Endothelial cell of umbilical vein (primary cell): ENCODE measurements around the gene RPS25. TPM values are rescaled to one million over a fixed set of nuclear protein-coding genes. Genes with fewer than 3 reads are reported as not detected.
"Not testable (repeated sequence)": the region's sequence is repeated elsewhere in the genome, so short reads cannot be mapped to it uniquely, and the experiment has no call there.

Source experiments
- BruUV-seq: library from RNA; stranded (reverse); fragments of 400-500 nt; replicated peaks from 2 replicates; lab custom pipeline; 2021; lab: Mats Ljungman, UMichigan
- CTCF ChIA-PET: fragments of 300-600, 350-600 bp; sonication (Branson Sonifier 250); formaldehyde crosslinking; loops from one replicate; lab custom pipeline; 2021; ENCODE audit warnings: antibody characterized with exemption, inconsistent platforms; lab: Charles Lee
- POLR2A ChIA-PET: fragments of 300-600, 350-600 bp; sonication (Branson Sonifier 250); formaldehyde crosslinking; loops from one replicate; lab custom pipeline; 2021; ENCODE audit warnings: antibody characterized with exemption, inconsistent platforms; lab: Charles Lee
- DNase-seq: peaks from one replicate; pipeline ENCODE4 v3.0.0-alpha.2; 2011; ENCODE audit warnings: low read depth, low spot score
- FAIRE-seq: peaks from 2 replicates; lab custom pipeline; 2011; peaks lifted over from hg19 to GRCh38; lab: Jason Lieb, UNC
- H2AFZ ChIP-seq: 2 replicates; pipeline ENCODE4 v1.6.0; 2012; ENCODE audit warnings: low read depth, low read length, control low read depth, inconsistent platforms
- H3K27ac ChIP-seq: 2 replicates; pipeline ENCODE4 v1.5.1; 2011; ENCODE audit warnings: low read depth, mild to moderate bottlenecking, control low read depth, low read length, moderate library complexity; ENCODE audit not compliant: insufficient read depth
- H3K27me3 ChIP-seq, 2 experiments: 2 replicates each; pipeline versions ENCODE4 v1.6.0 to v1.6.1; 2011; ENCODE audit warnings: low read length in 2 of 2, mixed read lengths in 1 of 2; ENCODE audit not compliant: control insufficient read depth in 2 of 2, insufficient read depth in 2 of 2
- H3K36me3 ChIP-seq, 2 experiments: 2 replicates in 1 of 2; 3 replicates in 1 of 2; pipeline ENCODE4 v1.5.1; 2011; ENCODE audit warnings: low read length in 2 of 2, mild to moderate bottlenecking in 1 of 2, moderate library complexity in 1 of 2; ENCODE audit not compliant: control insufficient read depth in 2 of 2, insufficient read depth in 2 of 2; ENCODE audit errors: extremely low read depth in 1 of 2
- H3K4me1 ChIP-seq: 3 replicates; pipeline ENCODE4 v1.5.1; 2011; ENCODE audit warnings: mild to moderate bottlenecking, low read length; ENCODE audit not compliant: control insufficient read depth, insufficient read depth; ENCODE audit errors: extremely low read depth
- H3K4me2 ChIP-seq: 2 replicates; pipeline ENCODE4 v1.6.1; 2011; ENCODE audit warnings: low read length, control low read depth, mixed read lengths; ENCODE audit not compliant: insufficient read depth
- H3K4me3 ChIP-seq, 3 experiments: fragments of 200-600 bp in 1 of 3; sonication (generic), shearing (Covaris generic) in 1 of 3; replicated peaks in 1 of 3; 2 replicates each; pipeline ENCODE4 v1.5.1; 2011 to 2016; ENCODE audit warnings: control low read depth in 3 of 3, low read length in 3 of 3, mild to moderate bottlenecking in 2 of 3, inconsistent platforms in 1 of 3, low read depth in 1 of 3, moderate library complexity in 1 of 3; ENCODE audit not compliant: insufficient read depth in 1 of 3
- H3K79me2 ChIP-seq: 2 replicates; pipeline ENCODE4 v1.6.0; 2012; ENCODE audit warnings: low read length, inconsistent platforms; ENCODE audit not compliant: control insufficient read depth, insufficient read depth
- H3K9ac ChIP-seq: replicated peaks from 2 replicates; pipeline ENCODE3; 2011; ENCODE audit warnings: low read length, control low read depth; ENCODE audit not compliant: insufficient read depth; ENCODE audit errors: extremely low read depth
- H3K9me1 ChIP-seq: replicated peaks from 3 replicates; pipeline ENCODE4 v1.6.0; 2011; ENCODE audit warnings: mild to moderate bottlenecking, low read length; ENCODE audit not compliant: control insufficient read depth, insufficient read depth; ENCODE audit errors: extremely low read depth
- H3K9me3 ChIP-seq: replicated peaks from 2 replicates; pipeline ENCODE4 v1.5.1; 2012; ENCODE audit warnings: low read length, inconsistent platforms; ENCODE audit not compliant: control insufficient read depth, insufficient read depth
- H4K20me1 ChIP-seq: replicated peaks from 2 replicates; pipeline ENCODE3; 2011; ENCODE audit warnings: mild to moderate bottlenecking, low read length; ENCODE audit not compliant: control insufficient read depth, insufficient read depth; ENCODE audit errors: extremely low read depth
- EZH2 ChIP-seq: IDR thresholded peaks from 2 replicates; pipeline ENCODE4 v1.6.1; 2012; ENCODE audit warnings: borderline replicate concordance, low read depth, mild to moderate bottlenecking, moderate library complexity, low read length, inconsistent platforms; ENCODE audit not compliant: severe bottlenecking
- FOS ChIP-seq: IDR thresholded peaks from 2 replicates; pipeline ENCODE4 v1.6.1; 2011; ENCODE audit warnings: mild to moderate bottlenecking, low read length, moderate library complexity, borderline replicate concordance; ENCODE audit not compliant: insufficient read depth
- GATA2 ChIP-seq: IDR thresholded peaks from 2 replicates; pipeline ENCODE4 v1.7.0; 2011; ENCODE audit warnings: low read depth, mild to moderate bottlenecking, moderate library complexity, mixed read lengths, low read length; ENCODE audit not compliant: insufficient read length, insufficient read depth
- JUN ChIP-seq: IDR thresholded peaks from 2 replicates; pipeline ENCODE4 v1.6.1; 2011; ENCODE audit warnings: borderline replicate concordance, low read depth; ENCODE audit not compliant: insufficient read length, insufficient read depth
- MYC ChIP-seq: IDR thresholded peaks from one replicate; pipeline ENCODE4 v1.6.1; 2011; ENCODE audit warnings: mild to moderate bottlenecking, low read depth, low read length
- POLR2A ChIP-seq: IDR thresholded peaks from 2 replicates; pipeline ENCODE4 v1.6.1; 2012; ENCODE audit warnings: low read depth, mild to moderate bottlenecking, control low read depth, low read length
- POLR2AphosphoS5 ChIP-seq: IDR thresholded peaks from 2 replicates; pipeline ENCODE4 v1.6.1; 2012; ENCODE audit warnings: low read depth, mild to moderate bottlenecking, control low read depth, low read length, moderate library complexity; ENCODE audit not compliant: insufficient read depth
- dilution Hi-C: fragments of 300-500 bp; cut with MboI; formaldehyde crosslinking; loops from one replicate; pipeline ENCODE4 v1.15.0; 2019; ENCODE audit warnings: low sequenced_read_pairs; ENCODE audit not compliant: extremely low pct_ligation_motif_present
- intact Hi-C: fragments of 100-400 bp; cut with micrococcal nuclease; formaldehyde crosslinking; loops from one replicate; pipeline ENCODE4 v1.10.0; 2022
- polyA plus RNA-seq, 4 experiments: library from polyadenylated mRNA; depleted of rRNA in 3 of 4; stranded (reverse) in 3 of 4; unstranded in 1 of 4; fragments of >200 nt; gene quantifications; 2 replicates each; pipeline versions ENCODE4 v1.2.1 to v1.2.3, GENCODE V29; 2011 to 2012; ENCODE audit warnings: missing spikeins in 1 of 4
- total RNA-seq: library from RNA; stranded (reverse); gene quantifications from 2 replicates; pipeline ENCODE4 v1.2.3, GENCODE V29; 2021
- TF ChIP-seq, protein P1 (sequence below), 2 donors: IDR thresholded peaks; 1 replicate in 1 of 2; 2 replicates in 1 of 2; pipeline ENCODE4 v1.5.1; 2011; ENCODE audit warnings: low read length in 2 of 2, mild to moderate bottlenecking in 2 of 2, moderate library complexity in 2 of 2, control low read depth in 1 of 2, inconsistent platforms in 1 of 2, low read depth in 1 of 2; ENCODE audit not compliant: insufficient read depth in 1 of 2; ENCODE audit errors: extremely low read depth in 1 of 2
- TF ChIP-seq, protein P2 (sequence below): IDR thresholded peaks from 2 replicates; pipeline ENCODE4 v1.6.1; 2011; ENCODE audit not compliant: insufficient read depth, insufficient read length

The RPS25 gene
- total and polyA plus RNA-seq, 2 donors (not counting 3 experiments of a cell fraction or from before 2014, with no cell fraction given): 887 to 992 TPM

DNA sequence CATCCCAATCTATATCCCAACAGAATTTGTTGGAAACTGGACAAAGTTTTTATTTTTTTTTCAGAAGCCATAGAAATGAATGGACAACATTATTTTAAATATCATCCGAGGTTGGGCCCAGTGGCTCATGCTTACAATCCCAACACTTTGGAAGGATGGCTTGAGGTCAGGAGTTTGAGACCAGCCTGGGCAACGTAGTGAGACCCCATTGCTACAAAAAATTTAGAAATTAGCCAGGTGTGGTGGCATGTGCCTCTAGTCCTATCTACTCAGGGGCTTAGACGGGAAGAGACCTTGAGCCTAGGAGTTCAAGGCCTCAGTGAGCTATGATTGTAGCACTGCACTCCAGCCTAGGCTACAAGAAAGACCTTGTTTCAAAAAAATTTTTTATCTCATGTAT is 16.7 kb upstream of the RPS25 start:
- DNase-seq (no peak), FAIRE-seq (no peak)
- dilution Hi-C loops (no loop called here), intact Hi-C loops (no loop called here)
- no peak for TF ChIP-seq FOS
- TF ChIP-seq, protein P1, sequence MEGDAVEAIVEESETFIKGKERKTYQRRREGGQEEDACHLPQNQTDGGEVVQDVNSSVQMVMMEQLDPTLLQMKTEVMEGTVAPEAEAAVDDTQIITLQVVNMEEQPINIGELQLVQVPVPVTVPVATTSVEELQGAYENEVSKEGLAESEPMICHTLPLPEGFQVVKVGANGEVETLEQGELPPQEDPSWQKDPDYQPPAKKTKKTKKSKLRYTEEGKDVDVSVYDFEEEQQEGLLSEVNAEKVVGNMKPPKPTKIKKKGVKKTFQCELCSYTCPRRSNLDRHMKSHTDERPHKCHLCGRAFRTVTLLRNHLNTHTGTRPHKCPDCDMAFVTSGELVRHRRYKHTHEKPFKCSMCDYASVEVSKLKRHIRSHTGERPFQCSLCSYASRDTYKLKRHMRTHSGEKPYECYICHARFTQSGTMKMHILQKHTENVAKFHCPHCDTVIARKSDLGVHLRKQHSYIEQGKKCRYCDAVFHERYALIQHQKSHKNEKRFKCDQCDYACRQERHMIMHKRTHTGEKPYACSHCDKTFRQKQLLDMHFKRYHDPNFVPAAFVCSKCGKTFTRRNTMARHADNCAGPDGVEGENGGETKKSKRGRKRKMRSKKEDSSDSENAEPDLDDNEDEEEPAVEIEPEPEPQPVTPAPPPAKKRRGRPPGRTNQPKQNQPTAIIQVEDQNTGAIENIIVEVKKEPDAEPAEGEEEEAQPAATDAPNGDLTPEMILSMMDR (IDR thresholded peaks at IDR 0.05; ENCODE audit: extremely low read depth in 1 of 2, insufficient read depth in 1 of 2, low read depth in 1 of 2, low read length in 2 of 2): no peak
- no peak for TF ChIP-seq MYC
- TF ChIP-seq, protein P2, sequence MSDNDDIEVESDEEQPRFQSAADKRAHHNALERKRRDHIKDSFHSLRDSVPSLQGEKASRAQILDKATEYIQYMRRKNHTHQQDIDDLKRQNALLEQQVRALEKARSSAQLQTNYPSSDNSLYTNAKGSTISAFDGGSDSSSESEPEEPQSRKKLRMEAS: no peak
- TF ChIP-seq JUN: no peak
- no peak for TF ChIP-seq POLR2A
- no peak for TF ChIP-seq GATA2
- TF ChIP-seq EZH2: no peak
- no peak for TF ChIP-seq POLR2AphosphoS5
- Histone ChIP-seq H3K4me2 (no peak overlapping the region), H4K20me1 (no peaks in the 10 kb centered on the region), H3K4me3 (no peak overlapping the region), H3K27ac (no peak overlapping the region), H3K4me1 (peaks cover 3% of the 10 kb centered on the region), H3K9me1 (no peaks in the 10 kb centered on the region), H3K79me2 (no peaks in the 10 kb centered on the region), H3K9me3 (no peaks in the 10 kb centered on the region), H3K36me3 (no peaks in the 10 kb centered on the region), H3K27me3 (no peaks in the 10 kb centered on the region), H2AFZ (no peak overlapping the region), H3K9ac (no peak overlapping the region)
- CTCF ChIA-PET: no interaction called here
- POLR2A ChIA-PET: no interaction called here
- no TSS peak for BruUV-seq

DNA sequence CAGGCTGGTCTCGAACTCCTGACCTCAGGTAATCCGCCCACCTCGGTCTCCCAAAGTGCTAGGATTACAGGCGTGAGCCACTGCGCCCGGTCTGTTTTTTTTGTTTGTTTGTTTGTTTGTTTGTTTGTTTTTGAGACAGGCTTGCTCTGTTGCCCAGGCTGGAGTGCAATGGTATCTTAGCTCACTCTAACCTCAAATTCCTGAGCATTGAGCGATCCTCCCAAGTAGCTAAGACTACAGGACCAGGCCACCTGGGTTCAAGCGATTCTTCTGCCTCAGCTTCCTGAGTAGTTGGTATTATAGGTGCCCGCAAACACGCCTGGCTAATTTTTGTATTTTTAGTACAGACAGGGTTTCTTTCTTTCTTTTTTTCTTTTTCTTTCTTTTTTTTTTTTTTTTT is 15.3 kb upstream of the RPS25 start:
- not testable (repeated sequence) for DNase-seq, H3K79me2 ChIP-seq

More for the DNA sequence above, 15.3 kb upstream of the RPS25 start:
- H3K27ac ChIP-seq, H3K4me1 ChIP-seq, intact Hi-C loops, H3K4me2 ChIP-seq, H3K9me3 ChIP-seq, H3K9me1 ChIP-seq, H3K9ac ChIP-seq, H2AFZ ChIP-seq, POLR2A ChIA-PET, FAIRE-seq, H3K36me3 ChIP-seq, H3K27me3 ChIP-seq, H4K20me1 ChIP-seq, BruUV-seq, H3K4me3 ChIP-seq, dilution Hi-C loops: not testable (repeated sequence)
- CTCF ChIA-PET: interaction anchor here (1.0 kb wide), 1 partner anchor 22 kb away, joined by 3 read pairs; no protein-coding TSS in a partner anchor
